ENCODE results near the gene MACROD2.
"Not testable (repeated sequence)": the region's sequence is repeated elsewhere in the genome, so short reads cannot be mapped to it uniquely, and the experiment has no call there.

The MACROD2 gene

GRCh38 chr20:15931897-15932296, 1936.6 kb downstream of the MACROD2 start:
- DNase-seq, result no peak

GRCh38 chr20:15937179-15937578, 1941.9 kb downstream of the MACROD2 start:
- no peak for DNase-seq

GRCh38 chr20:15938847-15939246, 1943.5 kb downstream of the MACROD2 start:
- no peak for DNase-seq

- no peak for DNase-seq
Measured at GRCh38 chr20:15940127-15940526, 1944.8 kb downstream of the MACROD2 start.

GRCh38 chr20:15942130-15942529, 1946.8 kb downstream of the MACROD2 start:
- peak; percentile 20 for DNase-seq

- no peak for DNase-seq
Measured at GRCh38 chr20:15945289-15945688, 1950.0 kb downstream of the MACROD2 start.

- DNase-seq, result no peak
Measured at GRCh38 chr20:15949391-15949790, 1954.1 kb downstream of the MACROD2 start.

GRCh38 chr20:15951658-15952057, 1956.3 kb downstream of the MACROD2 start:
- DNase-seq, result no peak

GRCh38 chr20:15958142-15958541, 1962.8 kb downstream of the MACROD2 start:
- DNase-seq, result no peak

- DNase-seq, result no peak
Measured at GRCh38 chr20:15965165-15965564, 1969.8 kb downstream of the MACROD2 start.

GRCh38 chr20:15967334-15967733, 1972.0 kb downstream of the MACROD2 start:
- no peak for DNase-seq

- peak; percentile 7 for DNase-seq
Measured at GRCh38 chr20:15976047-15976736, 1980.9 kb downstream of the MACROD2 start.

GRCh38 chr20:15977026-15977425, 1981.7 kb downstream of the MACROD2 start:
- no peak for DNase-seq

- no peak for DNase-seq
Measured at GRCh38 chr20:15977758-15978157, 1982.4 kb downstream of the MACROD2 start.

- not testable (repeated sequence) for DNase-seq
Measured at GRCh38 chr20:15985494-15986368, 1990.4 kb downstream of the MACROD2 start.

GRCh38 chr20:15986690-15987089, 1991.4 kb downstream of the MACROD2 start:
- no peak for DNase-seq

- DNase-seq, result no peak
Measured at GRCh38 chr20:15991279-15991678, 1996.0 kb downstream of the MACROD2 start.

- peak; percentile 6 for DNase-seq
Measured at GRCh38 chr20:15992564-15992963, 1997.2 kb downstream of the MACROD2 start.

GRCh38 chr20:16000112-16000511, 2004.8 kb downstream of the MACROD2 start:
- DNase-seq, result no peak

- peak; percentile 42 for DNase-seq
Measured at GRCh38 chr20:16001286-16001685, 2006.0 kb downstream of the MACROD2 start.

GRCh38 chr20:16003310-16003709, 2008.0 kb downstream of the MACROD2 start:
- DNase-seq, result no peak

- DNase-seq, result no peak
Measured at GRCh38 chr20:16004108-16004854, 2009.0 kb downstream of the MACROD2 start.

Data from fibroblast of skin of back (primary cell).